Lower lobe of right lung (tissue), 2 donors: ENCODE results near the gene SMARCA4. TPM values are rescaled to one million over a fixed set of nuclear protein-coding genes. Genes with fewer than 3 reads are reported as not detected.
A peak's percentile ranks its signal among the peaks of the same experiment; 100 is the strongest.

ENCODE experiments used
- ATAC-seq, 2 donors: fragments of 200-7000 bp; cut with Tn5 transposase; one replicate each; pipeline ENCODE4 v1.9.1; 2020 to 2022; ENCODE audit warnings: mild to moderate bottlenecking in 2 of 2, moderate library complexity in 2 of 2
- DNase-seq: peaks from one replicate; pipeline ENCODE4 v3.0.0-alpha.2; 2020
- H3K27ac ChIP-seq: fragments of 200-600 bp; one replicate; pipeline ENCODE4 v1.8.0; 2022
- H3K27me3 ChIP-seq: fragments of 200-600 bp; one replicate; pipeline ENCODE4 v1.8.0; 2022; ENCODE audit warnings: low read depth
- H3K36me3 ChIP-seq: fragments of 200-600 bp; one replicate; pipeline ENCODE4 v1.8.0; 2022; ENCODE audit warnings: mild to moderate bottlenecking
- H3K4me1 ChIP-seq: fragments of 200-600 bp; one replicate; pipeline ENCODE4 v1.8.0; 2022
- H3K4me3 ChIP-seq: fragments of 200-600 bp; one replicate; pipeline ENCODE4 v1.8.0; 2022; ENCODE audit warnings: mild to moderate bottlenecking
- H3K9me3 ChIP-seq: fragments of 200-600 bp; one replicate; pipeline ENCODE4 v1.8.0; 2022
- CTCF ChIP-seq: fragments of 200-600 bp; IDR thresholded peaks from one replicate; pipeline ENCODE4 v1.8.0; 2022; ENCODE audit warnings: antibody characterized with exemption, mild to moderate bottlenecking
- intact Hi-C: fragments of 100-400 bp; cut with DNase I; formaldehyde crosslinking; loops from one replicate; pipeline ENCODE4 v1.11.0; 2022
- total RNA-seq: library from RNA; stranded (reverse); fragmentation: NEBNext Ultra II Directional; extraction: Animal tissue kit (Norgen Biotek cat#: 25700); gene quantifications from one replicate; pipeline ENCODE4 v1.2.1, GENCODE V29; 2021
- donor health status: DM: no; HTN: yes; CAD: no; lungs with severe emphysema.

Gene SMARCA4
- total RNA-seq, 1 donor from 2014 or later = 85.0 TPM

GRCh38 chr19:11038511-11038910 lies 77.7 kb downstream of the SMARCA4 start:
- Histone ChIP-seq H3K27ac (no peak overlapping the region), H3K4me1 (peaks cover 10% of the 10 kb centered on the region), H3K36me3 (peaks cover 89% of the 10 kb centered on the region), H3K9me3 (no peaks in the 10 kb centered on the region), H3K4me3 (no peak overlapping the region), H3K27me3 (no peaks in the 10 kb centered on the region)
- intact Hi-C loops = no loop called here
- no peak for TF ChIP-seq CTCF
- DNase-seq (no peak), ATAC-seq (no peak)

- Histone ChIP-seq H3K27me3 (no peaks in the 10 kb centered on the region), H3K4me3 (no peak overlapping the region), H3K4me1 (peaks cover 4% of the 10 kb centered on the region), H3K36me3 (peaks cover 86% of the 10 kb centered on the region), H3K9me3 (no peaks in the 10 kb centered on the region), H3K27ac (peak overlapping the region; percentile 78)
- intact Hi-C loops = no loop called here
- no peak for ATAC-seq
- no peak for TF ChIP-seq CTCF
- DNase-seq = no peak
Observed at GRCh38 chr19:11041194-11041593, 80.4 kb downstream of the SMARCA4 start.

GRCh38 chr19:11041966-11042627 lies 81.3 kb downstream of the SMARCA4 start:
- H3K27ac ChIP-seq = peak overlapping the region; percentile 78
- intact Hi-C loops = no loop called here
- DNase-seq = peak; percentile 91
- H3K4me1 ChIP-seq = peaks cover 4% of the 10 kb centered on the region
- TF ChIP-seq CTCF = no peak
- peak; percentile 97 for ATAC-seq
- H3K36me3 ChIP-seq = peaks cover 81% of the 10 kb centered on the region
- H3K9me3 ChIP-seq = no peaks in the 10 kb centered on the region
- no peaks in the 10 kb centered on the region for H3K27me3 ChIP-seq
- H3K4me3 ChIP-seq = no peak overlapping the region

GRCh38 chr19:11044431-11044830 lies 83.6 kb downstream of the SMARCA4 start:
- TF ChIP-seq CTCF = no peak
- no peak overlapping the region for H3K4me3 ChIP-seq
- intact Hi-C loops = no loop called here
- DNase-seq = no peak
- H3K36me3 ChIP-seq = peaks cover 73% of the 10 kb centered on the region
- peaks cover 6% of the 10 kb centered on the region for H3K4me1 ChIP-seq
- no peaks in the 10 kb centered on the region for H3K27me3 ChIP-seq
- H3K9me3 ChIP-seq = no peaks in the 10 kb centered on the region
- H3K27ac ChIP-seq = no peak overlapping the region
- no peak for ATAC-seq

GRCh38 chr19:11045536-11045935 lies 84.7 kb downstream of the SMARCA4 start:
- Histone ChIP-seq H3K27ac (no peak overlapping the region), H3K4me3 (no peak overlapping the region), H3K27me3 (no peaks in the 10 kb centered on the region), H3K9me3 (no peaks in the 10 kb centered on the region), H3K36me3 (peaks cover 64% of the 10 kb centered on the region), H3K4me1 (peaks cover 16% of the 10 kb centered on the region)
- intact Hi-C loops = no loop called here
- ATAC-seq (no peak), DNase-seq (no peak)
- no peak for TF ChIP-seq CTCF
